Large intestine (tissue), 3 donors: ENCODE measurements around the gene CYB5A. TPM values are rescaled to one million over a fixed set of nuclear protein-coding genes. Genes with fewer than 3 reads are reported as not detected.
"Not testable (repeated sequence)": the region's sequence is repeated elsewhere in the genome, so short reads cannot be mapped to it uniquely, and the experiment has no call there.

Experiments
- DNase-seq, 2 donors: peaks; one replicate each; pipeline versions ENCODE4 v3.0.0 to v3.0.0-alpha.2; 2013
- H3K27ac ChIP-seq: one replicate; pipeline ENCODE4 v1.5.1; 2013; ENCODE audit warnings: low read length
- H3K27me3 ChIP-seq: 2 replicates; pipeline ENCODE4 v1.6.1; 2013; ENCODE audit warnings: low read length; ENCODE audit not compliant: control insufficient read depth, insufficient read depth
- H3K36me3 ChIP-seq: 2 replicates; pipeline ENCODE4 v1.6.1; 2013; ENCODE audit warnings: low read length; ENCODE audit not compliant: control insufficient read depth, insufficient read depth
- H3K4me1 ChIP-seq: one replicate; pipeline ENCODE4 v1.6.1; 2013; ENCODE audit warnings: low read length; ENCODE audit not compliant: control insufficient read depth, insufficient read depth
- H3K4me3 ChIP-seq: one replicate; pipeline ENCODE4 v1.5.1; 2013; ENCODE audit warnings: low read length
- H3K9me3 ChIP-seq: one replicate; pipeline ENCODE4 v1.6.1; 2013; ENCODE audit warnings: mild to moderate bottlenecking, low read depth, low read length, moderate library complexity; ENCODE audit not compliant: control insufficient read depth
- WGBS: methylation state at CpG from one replicate; pipeline ENCODE4 v1.1.5; 2013; ENCODE audit warnings: low lambda C conversion rate; ENCODE audit not compliant: insufficient coverage; 5-methylcytosine and 5-hydroxymethylcytosine counted together
- polyA plus RNA-seq: library from polyadenylated mRNA; unstranded; fragments of 120-200 nt; gene quantifications from one replicate; pipeline ENCODE4 v1.2.1, GENCODE V29; 2013

CYB5A gene
- polyA plus RNA-seq, 1 donor, result 112 TPM

- no peak overlapping the region for H3K27ac ChIP-seq
- no peaks in the 10 kb centered on the region for H3K27me3 ChIP-seq
- H3K4me1 ChIP-seq, result no peaks in the 10 kb centered on the region
- 100% methylated on average over 1 of the region's 3 CpGs for WGBS
- DNase-seq, result no peak
- H3K36me3 ChIP-seq, result no peaks in the 10 kb centered on the region
- H3K4me3 ChIP-seq, result no peak overlapping the region
- H3K9me3 ChIP-seq, result no peaks in the 10 kb centered on the region
Measured at GRCh38 chr18:74299746-74300145, 8.0 kb upstream of the CYB5A start.

DNA sequence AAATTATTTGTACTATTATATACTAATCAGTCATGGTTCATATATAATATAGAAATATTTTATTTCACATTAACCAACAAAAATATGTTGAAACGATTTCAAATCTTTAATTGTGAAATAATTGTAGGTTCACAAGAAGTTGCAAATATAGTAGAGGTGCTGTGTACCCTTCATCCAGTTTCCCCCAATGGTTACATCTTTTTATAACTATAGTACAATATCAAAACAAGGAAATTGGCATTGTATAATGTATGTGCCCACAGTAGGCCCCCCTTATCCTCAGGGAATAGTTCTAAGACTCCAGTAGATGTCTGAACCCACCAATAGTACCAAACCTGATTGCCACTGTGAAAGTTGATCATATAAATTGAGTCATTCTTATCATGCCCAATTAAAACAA is 7.4 kb upstream of the CYB5A start:
- WGBS, result no CpG with 5 or more reads among the region's 1 CpG
- no peaks in the 10 kb centered on the region for H3K4me1 ChIP-seq
- H3K27ac ChIP-seq, result no peak overlapping the region
- H3K4me3 ChIP-seq, result no peak overlapping the region
- no peak for DNase-seq
- no peaks in the 10 kb centered on the region for H3K27me3 ChIP-seq
- no peaks in the 10 kb centered on the region for H3K36me3 ChIP-seq
- no peaks in the 10 kb centered on the region for H3K9me3 ChIP-seq

- no peak overlapping the region for H3K27ac ChIP-seq
- no peaks in the 10 kb centered on the region for H3K36me3 ChIP-seq
- no peaks in the 10 kb centered on the region for H3K27me3 ChIP-seq
- H3K4me1 ChIP-seq, result peaks cover 6% of the 10 kb centered on the region
- DNase-seq, result no peak
- H3K4me3 ChIP-seq, result no peak overlapping the region
- H3K9me3 ChIP-seq, result no peaks in the 10 kb centered on the region
- WGBS, result no CpG with 5 or more reads among the region's 8 CpGs
Measured at GRCh38 chr18:74294526-74294925, 2.8 kb upstream of the CYB5A start.

- not testable (repeated sequence) for H3K36me3 ChIP-seq, H3K4me1 ChIP-seq, H3K4me3 ChIP-seq, H3K9me3 ChIP-seq, H3K27ac ChIP-seq, H3K27me3 ChIP-seq
- 40% methylated on average over 1 of the region's 3 CpGs for WGBS
- peak in 1 of 2 donors; percentile 38 for DNase-seq
Measured at GRCh38 chr18:74292982-74293381, 1.2 kb upstream of the CYB5A start.

- no peaks in the 10 kb centered on the region for H3K27me3 ChIP-seq
- H3K9me3 ChIP-seq, result no peaks in the 10 kb centered on the region
- WGBS, result no CpG with 5 or more reads among the region's 4 CpGs
- H3K4me3 ChIP-seq, result peak overlapping the region; percentile 98
- H3K27ac ChIP-seq, result peak overlapping the region; percentile 94
- H3K36me3 ChIP-seq, result no peaks in the 10 kb centered on the region
- no peak for DNase-seq
- H3K4me1 ChIP-seq, result peaks cover 6% of the 10 kb centered on the region
Measured at GRCh38 chr18:74292541-74292858, 737 bp upstream of the CYB5A start.

- Histone ChIP-seq H3K27me3 (no peaks in the 10 kb centered on the region), H3K36me3 (no peaks in the 10 kb centered on the region), H3K9me3 (no peaks in the 10 kb centered on the region), H3K4me1 (peaks cover 6% of the 10 kb centered on the region), H3K27ac (peak overlapping the region; percentile 94), H3K4me3 (peak overlapping the region; percentile 98)
- DNase-seq, result no peak
- no CpG with 5 or more reads among the region's 30 CpGs for WGBS
Measured at GRCh38 chr18:74291472-74291770, 342 bp downstream of the CYB5A start.

DNA sequence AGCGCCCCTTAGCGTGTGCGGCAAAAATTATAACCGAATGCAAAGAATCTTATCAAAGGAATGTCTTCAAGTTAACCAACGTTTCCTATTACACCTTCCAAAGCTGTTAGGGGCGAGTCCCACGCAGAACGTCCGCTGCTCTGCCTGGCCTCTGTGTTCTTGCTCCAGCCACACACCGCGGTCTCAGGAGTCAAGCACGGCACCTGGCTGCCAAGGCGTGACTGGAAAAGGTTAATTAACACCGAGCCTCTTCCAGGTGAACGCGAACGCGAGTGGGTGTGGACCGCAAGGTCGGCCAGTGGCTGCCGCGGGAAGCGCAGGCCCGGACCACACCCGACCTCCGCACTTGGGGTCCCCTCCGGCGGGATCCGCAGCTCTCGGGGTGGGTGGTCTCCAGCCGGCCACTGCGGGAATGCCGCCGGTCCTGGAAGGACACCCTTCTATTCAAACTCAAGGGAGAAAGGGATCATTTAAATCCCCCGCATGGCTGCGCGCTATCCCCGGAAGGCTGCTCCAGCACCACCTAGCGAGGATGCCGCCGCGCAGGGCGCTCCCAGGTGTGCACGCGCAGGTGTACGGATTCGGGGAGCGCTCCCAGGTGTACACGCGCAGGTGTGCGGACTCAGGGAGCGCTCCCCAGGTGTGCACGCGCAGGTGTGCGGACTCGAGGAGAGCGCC is 830 bp downstream of the CYB5A start:
- DNase-seq, result peak; percentile 77 to 91

GRCh38 chr18:74290021-74290420 is 1.7 kb downstream of the CYB5A start:
- Histone ChIP-seq H3K4me3 (no peak overlapping the region), H3K27ac (no peak overlapping the region), H3K27me3 (no peaks in the 10 kb centered on the region), H3K36me3 (no peaks in the 10 kb centered on the region), H3K4me1 (peaks cover 6% of the 10 kb centered on the region), H3K9me3 (no peaks in the 10 kb centered on the region)
- WGBS, result no CpG with 5 or more reads among the region's 7 CpGs
- DNase-seq, result no peak

More for the DNA sequence above, 830 bp downstream of the CYB5A start:
- no peaks in the 10 kb centered on the region for H3K36me3 ChIP-seq
- H3K9me3 ChIP-seq, result no peaks in the 10 kb centered on the region
- peak overlapping the region; percentile 94 for H3K27ac ChIP-seq
- H3K27me3 ChIP-seq, result no peaks in the 10 kb centered on the region
- H3K4me3 ChIP-seq, result peak overlapping the region; percentile 98
- no CpG with 5 or more reads among the region's 57 CpGs for WGBS
- H3K4me1 ChIP-seq, result peaks cover 6% of the 10 kb centered on the region

- Histone ChIP-seq H3K27ac (no peak overlapping the region), H3K9me3 (no peaks in the 10 kb centered on the region), H3K4me3 (no peak overlapping the region), H3K4me1 (peaks cover 11% of the 10 kb centered on the region), H3K36me3 (no peaks in the 10 kb centered on the region), H3K27me3 (no peaks in the 10 kb centered on the region)
- DNase-seq, result no peak
- no CpG with 5 or more reads among the region's 3 CpGs for WGBS
Measured at GRCh38 chr18:74289137-74289536, 2.6 kb downstream of the CYB5A start.

- DNase-seq, result no peak
- WGBS, result 61% methylated on average over 5 of the region's 9 CpGs
- no peaks in the 10 kb centered on the region for H3K9me3 ChIP-seq
- no peak overlapping the region for H3K4me3 ChIP-seq
- H3K4me1 ChIP-seq, result peaks cover 11% of the 10 kb centered on the region
- H3K36me3 ChIP-seq, result no peaks in the 10 kb centered on the region
- no peak overlapping the region for H3K27ac ChIP-seq
- H3K27me3 ChIP-seq, result no peaks in the 10 kb centered on the region
Measured at GRCh38 chr18:74288730-74289129, 3.0 kb downstream of the CYB5A start.

GRCh38 chr18:74288041-74288440 is 3.7 kb downstream of the CYB5A start:
- no peaks in the 10 kb centered on the region for H3K27me3 ChIP-seq
- H3K4me3 ChIP-seq, result no peak overlapping the region
- H3K27ac ChIP-seq, result no peak overlapping the region
- peaks cover 15% of the 10 kb centered on the region for H3K4me1 ChIP-seq
- no peaks in the 10 kb centered on the region for H3K9me3 ChIP-seq
- DNase-seq, result no peak
- no peaks in the 10 kb centered on the region for H3K36me3 ChIP-seq
- WGBS, result 80% methylated on average over 1 of the region's 5 CpGs
